Natural killer cell (primary cell): ENCODE results near the gene TAX1BP1. TPM values are rescaled to one million over a fixed set of nuclear protein-coding genes. Genes with fewer than 3 reads are reported as not detected.

ENCODE experiments used
- ATAC-seq, 3 donors: fragments of 150-1000 bp in 2 of 3; fragments of 200-7000 bp in 1 of 3; cut with Tn5 transposase; 1 replicate in 1 of 3; 2 replicates in 2 of 3; pipeline ENCODE4 v1.10.0; 2021; ENCODE audit warnings: mild to moderate bottlenecking in 2 of 3, moderate library complexity in 2 of 3
- DNase-seq, 2 donors: peaks; one replicate each; pipeline versions ENCODE4 v3.0.0 to v3.0.0-alpha.2; 2013 to 2021; ENCODE audit warnings: mixed read lengths in 1 of 2
- H3K27ac ChIP-seq: one replicate; pipeline ENCODE4 v1.5.1; 2013; ENCODE audit warnings: mild to moderate bottlenecking, low read length
- H3K27me3 ChIP-seq: one replicate; pipeline ENCODE4 v1.6.1; 2013; ENCODE audit warnings: low read length; ENCODE audit not compliant: control insufficient read depth, insufficient read depth
- H3K36me3 ChIP-seq: one replicate; pipeline ENCODE4 v1.6.1; 2013; ENCODE audit warnings: low read length; ENCODE audit not compliant: control insufficient read depth, insufficient read depth
- H3K4me1 ChIP-seq: one replicate; pipeline ENCODE4 v1.6.1; 2013; ENCODE audit warnings: low read length; ENCODE audit not compliant: control insufficient read depth, insufficient read depth
- H3K4me3 ChIP-seq: one replicate; pipeline ENCODE4 v1.5.1; 2013; ENCODE audit warnings: low read length
- H3K9me3 ChIP-seq: one replicate; pipeline ENCODE4 v1.6.1; 2013; ENCODE audit warnings: low read length; ENCODE audit not compliant: control insufficient read depth, insufficient read depth
- H3K27ac Mint-ChIP-seq, 2 donors: one replicate each; pipeline ENCODE4 v1.8.0; 2022; ENCODE audit warnings: mild to moderate bottlenecking in 2 of 2, mixed read lengths in 2 of 2, moderate library complexity in 1 of 2
- H3K27me3 Mint-ChIP-seq, 2 donors: one replicate each; pipeline ENCODE4 v1.8.0; 2022; ENCODE audit warnings: low read depth in 2 of 2, mixed read lengths in 2 of 2
- H3K36me3 Mint-ChIP-seq: one replicate; pipeline ENCODE4 v1.8.0; 2022; ENCODE audit warnings: mixed read lengths
- H3K4me1 Mint-ChIP-seq, 2 donors: one replicate each; pipeline ENCODE4 v1.8.0; 2022; ENCODE audit warnings: mixed read lengths in 2 of 2
- H3K4me3 Mint-ChIP-seq: one replicate; pipeline ENCODE4 v1.8.0; 2022; ENCODE audit warnings: mild to moderate bottlenecking, moderate library complexity, mixed read lengths
- H3K9me3 Mint-ChIP-seq, 2 donors: one replicate each; pipeline ENCODE4 v1.8.0; 2022; ENCODE audit warnings: mixed read lengths in 2 of 2
- WGBS: methylation state at CpG from one replicate; pipeline ENCODE4 v1.1.7; 2013; ENCODE audit warnings: missing lambda C conversion rate; ENCODE audit not compliant: insufficient coverage; 5-methylcytosine and 5-hydroxymethylcytosine counted together
- intact Hi-C: fragments of 100-400 bp; cut with micrococcal nuclease; formaldehyde crosslinking; loops from one replicate; pipeline ENCODE4 v1.14.2; 2022
- total RNA-seq, 4 donors: library from RNA; stranded (reverse); fragments of 120-200 nt in 1 of 4; gene quantifications; one replicate each; pipeline versions ENCODE4 v1.2.3 to v1.2.4, GENCODE V29; 2013 to 2022
- TF ChIP-seq, protein P1 (sequence below): fragments of 200-600 bp; IDR thresholded peaks from one replicate; pipeline ENCODE4 v1.8.0; 2022; ENCODE audit warnings: antibody characterized with exemption

Gene TAX1BP1
- total RNA-seq: 100 to 1,000 TPM; 135 to 158 (median 150) TPM
- 135 TPM for total RNA-seq (2013)

- H3K4me3 ChIP-seq: peak within 1 kb of the TSS; percentile 93
- Mint-ChIP-seq H3K36me3 (no peaks in the 10 kb centered on the region), H3K9me3 (no peaks in the 10 kb centered on the region), H3K4me3 (peak within 1 kb of the TSS; percentile 99), H3K4me1 (peaks cover 42 to 46% of the 10 kb centered on the region in 2 donors), H3K27me3 (peaks cover under 1 to 5% of the 10 kb centered on the region in 2 donors), H3K27ac (peak within 1 kb of the TSS; percentile 98 to 99)
- intact Hi-C loops: loop anchor here (1.0 kb wide), 1 partner anchor 77 kb away; no protein-coding TSS in a partner anchor
- TF ChIP-seq, protein P1, sequence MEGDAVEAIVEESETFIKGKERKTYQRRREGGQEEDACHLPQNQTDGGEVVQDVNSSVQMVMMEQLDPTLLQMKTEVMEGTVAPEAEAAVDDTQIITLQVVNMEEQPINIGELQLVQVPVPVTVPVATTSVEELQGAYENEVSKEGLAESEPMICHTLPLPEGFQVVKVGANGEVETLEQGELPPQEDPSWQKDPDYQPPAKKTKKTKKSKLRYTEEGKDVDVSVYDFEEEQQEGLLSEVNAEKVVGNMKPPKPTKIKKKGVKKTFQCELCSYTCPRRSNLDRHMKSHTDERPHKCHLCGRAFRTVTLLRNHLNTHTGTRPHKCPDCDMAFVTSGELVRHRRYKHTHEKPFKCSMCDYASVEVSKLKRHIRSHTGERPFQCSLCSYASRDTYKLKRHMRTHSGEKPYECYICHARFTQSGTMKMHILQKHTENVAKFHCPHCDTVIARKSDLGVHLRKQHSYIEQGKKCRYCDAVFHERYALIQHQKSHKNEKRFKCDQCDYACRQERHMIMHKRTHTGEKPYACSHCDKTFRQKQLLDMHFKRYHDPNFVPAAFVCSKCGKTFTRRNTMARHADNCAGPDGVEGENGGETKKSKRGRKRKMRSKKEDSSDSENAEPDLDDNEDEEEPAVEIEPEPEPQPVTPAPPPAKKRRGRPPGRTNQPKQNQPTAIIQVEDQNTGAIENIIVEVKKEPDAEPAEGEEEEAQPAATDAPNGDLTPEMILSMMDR: no peak
- ATAC-seq (peak; percentile 89 to 97 (median 90)), DNase-seq (peak; percentile 93 to 98)
- H3K4me1 ChIP-seq: peaks cover 12% of the 10 kb centered on the region
- WGBS: under 1% methylated on average over 41 of the region's 41 CpGs
- H3K27me3 ChIP-seq: no peaks in the 10 kb centered on the region
- H3K27ac ChIP-seq: peak within 1 kb of the TSS; percentile 97
- H3K9me3 ChIP-seq: no peaks in the 10 kb centered on the region
- no peaks in the 10 kb centered on the region for H3K36me3 ChIP-seq
Measured at GRCh38 chr7:27739909-27740448, at the start of gene TAX1BP1. TSS of gene TAX1BP1 (plus strand) at chr7:27740162. CDS start at chr7:27748525, 8,363 bp downstream.

- peaks cover 24 to 29% of the 10 kb centered on the region in 2 donors for H3K27me3 Mint-ChIP-seq
- H3K36me3 ChIP-seq: no peaks in the 10 kb centered on the region
- TF ChIP-seq, protein P1: no peak
- H3K9me3 ChIP-seq: no peaks in the 10 kb centered on the region
- no peaks in the 10 kb centered on the region for H3K36me3 Mint-ChIP-seq
- intact Hi-C loops: no loop called here
- H3K4me1 Mint-ChIP-seq: no peaks in the 10 kb centered on the region
- ATAC-seq (no peak), DNase-seq (no peak)
- H3K4me3 Mint-ChIP-seq: no peak overlapping the region
- H3K4me1 ChIP-seq: no peaks in the 10 kb centered on the region
- H3K27me3 ChIP-seq: peaks cover 2% of the 10 kb centered on the region
- H3K4me3 ChIP-seq: no peak overlapping the region
- no peak overlapping the region for H3K27ac ChIP-seq
- no peaks in the 10 kb centered on the region for H3K9me3 Mint-ChIP-seq
- H3K27ac Mint-ChIP-seq: no peak overlapping the region
Measured at GRCh38 chr7:27690649-27691048, 49.3 kb upstream of the TAX1BP1 start.

- 96% methylated on average over 2 of the region's 3 CpGs for WGBS
- no peaks in the 10 kb centered on the region for H3K36me3 ChIP-seq
- no peaks in the 10 kb centered on the region for H3K27me3 ChIP-seq
- Mint-ChIP-seq H3K4me1 (no peaks in the 10 kb centered on the region), H3K27me3 (peaks cover 16% of the 10 kb centered on the region in 2 donors), H3K36me3 (no peaks in the 10 kb centered on the region), H3K4me3 (no peak overlapping the region), H3K9me3 (no peaks in the 10 kb centered on the region), H3K27ac (no peak overlapping the region)
- DNase-seq: no peak
- H3K9me3 ChIP-seq: no peaks in the 10 kb centered on the region
- H3K4me3 ChIP-seq: no peak overlapping the region
- ATAC-seq: no peak
- no peak overlapping the region for H3K27ac ChIP-seq
- intact Hi-C loops: no loop called here
- TF ChIP-seq, protein P1: no peak
- H3K4me1 ChIP-seq: peaks cover 3% of the 10 kb centered on the region
Measured at GRCh38 chr7:27693794-27694193, 46.2 kb upstream of the TAX1BP1 start.

DNA sequence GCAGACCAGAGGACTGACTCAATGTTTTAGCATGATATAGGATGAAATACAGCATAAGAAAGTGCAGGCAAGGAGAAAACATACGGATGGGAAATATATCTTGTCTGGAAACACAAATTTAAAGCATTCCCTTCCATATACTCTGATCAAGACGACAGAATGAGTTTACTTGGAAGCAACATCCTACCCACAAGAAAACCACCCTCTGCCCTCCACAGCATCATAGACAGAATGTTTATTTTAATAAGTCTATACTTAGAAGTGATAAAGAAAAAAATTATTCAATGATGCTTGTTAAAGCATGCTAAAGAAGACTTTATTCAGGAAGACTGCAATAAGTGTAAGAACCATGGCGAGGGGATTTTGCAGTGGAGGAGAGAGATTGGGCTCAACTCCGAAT lies 44.9 kb upstream of the TAX1BP1 start:
- Histone ChIP-seq H3K27me3 (no peaks in the 10 kb centered on the region), H3K4me3 (no peak overlapping the region), H3K4me1 (peaks cover 3% of the 10 kb centered on the region), H3K9me3 (no peaks in the 10 kb centered on the region), H3K36me3 (no peaks in the 10 kb centered on the region), H3K27ac (no peak overlapping the region)
- no peak overlapping the region for H3K27ac Mint-ChIP-seq
- H3K4me1 Mint-ChIP-seq: no peaks in the 10 kb centered on the region
- no peak overlapping the region for H3K4me3 Mint-ChIP-seq
- intact Hi-C loops: no loop called here
- no peaks in the 10 kb centered on the region for H3K36me3 Mint-ChIP-seq
- no peak for ATAC-seq
- no peak for DNase-seq
- TF ChIP-seq, protein P1: no peak
- 87% methylated on average over 4 of the region's 4 CpGs for WGBS
- H3K27me3 Mint-ChIP-seq: peaks cover 3 to 5% of the 10 kb centered on the region in 2 donors
- H3K9me3 Mint-ChIP-seq: no peaks in the 10 kb centered on the region
